Upper lobe of left lung (tissue), 6 donors: ENCODE measurements around the gene ZNF785. TPM values are rescaled to one million over a fixed set of nuclear protein-coding genes. Genes with fewer than 3 reads are reported as not detected.
A peak's percentile ranks its signal among the peaks of the same experiment; 100 is the strongest.

Experiments
- ATAC-seq, 2 donors: fragments of 200-7000 bp; cut with Tn5 transposase; one replicate each; pipeline ENCODE4 v1.9.1; 2022; ENCODE audit warnings: mild to moderate bottlenecking in 2 of 2, moderate library complexity in 2 of 2; ENCODE audit not compliant: low FRiP score in 2 of 2
- DNase-seq, 2 donors: peaks; one replicate each; pipeline ENCODE4 v3.0.0-alpha.2; 2019 to 2020
- H3K27ac ChIP-seq, 4 donors: fragments of 200-600 bp; sonication (generic); one replicate each; pipeline ENCODE4 v1.5.1; 2016 to 2019
- H3K27me3 ChIP-seq, 4 donors: fragments of 200-600 bp; sonication (generic); one replicate each; pipeline ENCODE4 v1.5.1; 2017 to 2019
- H3K36me3 ChIP-seq, 4 donors: fragments of 200-600 bp; sonication (generic); one replicate each; pipeline ENCODE4 v1.5.1; 2016 to 2019
- H3K4me1 ChIP-seq, 4 donors: fragments of 200-600 bp; sonication (generic); one replicate each; pipeline ENCODE4 v1.5.1; 2018 to 2019
- H3K4me3 ChIP-seq, 4 donors: fragments of 200-600 bp; sonication (generic); one replicate each; pipeline ENCODE4 v1.5.1; 2017 to 2019; ENCODE audit warnings: mild to moderate bottlenecking in 2 of 4, moderate library complexity in 1 of 4
- H3K9me3 ChIP-seq, 4 donors: fragments of 200-600 bp; sonication (generic); one replicate each; pipeline ENCODE4 v1.5.1; 2018 to 2019
- EP300 ChIP-seq, 4 donors: sonication (generic); formaldehyde crosslinking; IDR thresholded peaks; one replicate each; pipeline ENCODE4 v1.5.1; 2017; ENCODE audit warnings: antibody characterized with exemption in 4 of 4, control low read depth in 2 of 4
- POLR2A ChIP-seq, 4 donors: fragments of 450-650 bp; IDR thresholded peaks; one replicate each; pipeline ENCODE4 v1.5.1; 2016 to 2017; ENCODE audit warnings: antibody characterized with exemption in 4 of 4, mild to moderate bottlenecking in 2 of 4
- POLR2AphosphoS5 ChIP-seq, 2 donors: sonication (generic); formaldehyde crosslinking; IDR thresholded peaks; one replicate each; pipeline ENCODE4 v1.5.1; 2017; ENCODE audit warnings: antibody characterized with exemption in 2 of 2
- WGBS, 2 donors: methylation state at CpG; one replicate each; pipeline ENCODE4 v1.1.5; 2017 to 2018; 5-methylcytosine and 5-hydroxymethylcytosine counted together
- total RNA-seq, 6 donors: library from RNA; depleted of rRNA in 4 of 6; stranded (reverse); fragments of >200 nt in 4 of 6; gene quantifications; one replicate each; pipeline versions ENCODE4 v1.1.0 to v1.2.1, GENCODE V29; 2016 to 2021
- TF ChIP-seq, protein P1 (sequence below), 6 experiments: fragments of 450-650 bp in 4 of 6; fragments of 200-600 bp in 2 of 6; sonication (generic) in 2 of 6; IDR thresholded peaks; one replicate each; pipeline ENCODE4 v1.5.1; 2016 to 2019; ENCODE audit warnings: antibody characterized with exemption in 6 of 6
- donor health status: DM: no; HTN: no; CAD: no; lungs with moderate emphysema.
- donor health status: DM: no; HTN: yes; CAD: no; lungs with severe emphysema.

Gene ZNF785
- total RNA-seq, 6 donors from 2014 or later, result 7.3 to 52.4 (median 15.3) TPM

DNA sequence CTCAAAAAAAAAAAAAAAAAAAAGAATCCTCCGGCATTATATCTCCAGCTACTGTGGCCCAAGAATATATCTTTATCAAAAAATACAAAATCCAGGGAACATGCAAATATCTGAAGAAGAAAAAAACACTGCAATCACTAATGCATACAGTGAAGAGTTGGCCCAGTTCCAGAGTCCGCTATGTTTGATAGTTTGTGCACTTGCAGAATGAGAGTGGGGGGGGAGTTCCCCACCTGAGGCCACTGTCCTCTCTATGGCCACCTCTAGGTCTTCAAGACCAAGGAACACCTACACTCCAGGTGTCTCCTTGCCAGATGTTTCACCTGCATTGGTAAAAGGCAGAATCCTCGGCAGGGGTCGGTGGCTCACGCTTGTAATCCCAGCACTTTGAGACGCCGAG, 4.0 kb downstream of the ZNF785 start:
- 89% methylated on average over 7 of the region's 7 CpGs for WGBS, 2 donors
- Histone ChIP-seq H3K27ac (no peak overlapping the region), H3K4me3 (no peak overlapping the region), H3K27me3 (no peaks in the 10 kb centered on the region), H3K4me1 (peaks cover 12 to 19% (median 15%) of the 10 kb centered on the region in 4 donors), H3K9me3 (no peaks in the 10 kb centered on the region), H3K36me3 (peaks cover 0 to 40% (median 26%) of the 10 kb centered on the region in 4 donors)
- ATAC-seq (no peak), DNase-seq (no peak)
- TF ChIP-seq EP300 (IDR thresholded peaks at IDR 0.05), result no peak

DNA sequence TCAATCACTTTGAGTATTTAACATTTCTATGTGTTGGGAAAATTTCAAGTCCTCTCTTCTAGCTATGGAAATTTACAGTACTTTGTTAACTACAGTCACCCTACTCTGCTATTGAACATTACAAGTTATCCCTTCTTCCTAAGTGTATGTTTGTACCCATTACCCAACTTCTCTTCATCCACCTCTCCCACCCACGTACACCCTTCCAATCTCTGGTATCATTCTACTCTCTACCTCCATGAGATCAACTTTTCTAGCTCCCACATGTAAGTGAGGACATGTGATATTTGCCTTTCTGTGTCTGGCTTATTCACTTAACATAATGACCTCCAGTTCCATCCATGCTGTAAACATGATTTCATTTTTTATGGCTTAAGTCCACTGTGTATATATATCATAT, 10.8 kb downstream of the ZNF785 start:
- ATAC-seq (no peak), DNase-seq (no peak)
- Histone ChIP-seq H3K27ac (no peak overlapping the region), H3K36me3 (peaks cover 0 to 16% (median 6%) of the 10 kb centered on the region in 4 donors), H3K4me3 (no peak overlapping the region), H3K27me3 (no peaks in the 10 kb centered on the region), H3K9me3 (no peaks in the 10 kb centered on the region), H3K4me1 (peaks cover 17 to 22% (median 19%) of the 10 kb centered on the region in 4 donors)
- TF ChIP-seq, protein P1, sequence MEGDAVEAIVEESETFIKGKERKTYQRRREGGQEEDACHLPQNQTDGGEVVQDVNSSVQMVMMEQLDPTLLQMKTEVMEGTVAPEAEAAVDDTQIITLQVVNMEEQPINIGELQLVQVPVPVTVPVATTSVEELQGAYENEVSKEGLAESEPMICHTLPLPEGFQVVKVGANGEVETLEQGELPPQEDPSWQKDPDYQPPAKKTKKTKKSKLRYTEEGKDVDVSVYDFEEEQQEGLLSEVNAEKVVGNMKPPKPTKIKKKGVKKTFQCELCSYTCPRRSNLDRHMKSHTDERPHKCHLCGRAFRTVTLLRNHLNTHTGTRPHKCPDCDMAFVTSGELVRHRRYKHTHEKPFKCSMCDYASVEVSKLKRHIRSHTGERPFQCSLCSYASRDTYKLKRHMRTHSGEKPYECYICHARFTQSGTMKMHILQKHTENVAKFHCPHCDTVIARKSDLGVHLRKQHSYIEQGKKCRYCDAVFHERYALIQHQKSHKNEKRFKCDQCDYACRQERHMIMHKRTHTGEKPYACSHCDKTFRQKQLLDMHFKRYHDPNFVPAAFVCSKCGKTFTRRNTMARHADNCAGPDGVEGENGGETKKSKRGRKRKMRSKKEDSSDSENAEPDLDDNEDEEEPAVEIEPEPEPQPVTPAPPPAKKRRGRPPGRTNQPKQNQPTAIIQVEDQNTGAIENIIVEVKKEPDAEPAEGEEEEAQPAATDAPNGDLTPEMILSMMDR (IDR thresholded peaks at IDR 0.05), result no peak
- 83 to 91% methylated on average over 1 of the region's 1 CpG for WGBS, 2 donors

DNA sequence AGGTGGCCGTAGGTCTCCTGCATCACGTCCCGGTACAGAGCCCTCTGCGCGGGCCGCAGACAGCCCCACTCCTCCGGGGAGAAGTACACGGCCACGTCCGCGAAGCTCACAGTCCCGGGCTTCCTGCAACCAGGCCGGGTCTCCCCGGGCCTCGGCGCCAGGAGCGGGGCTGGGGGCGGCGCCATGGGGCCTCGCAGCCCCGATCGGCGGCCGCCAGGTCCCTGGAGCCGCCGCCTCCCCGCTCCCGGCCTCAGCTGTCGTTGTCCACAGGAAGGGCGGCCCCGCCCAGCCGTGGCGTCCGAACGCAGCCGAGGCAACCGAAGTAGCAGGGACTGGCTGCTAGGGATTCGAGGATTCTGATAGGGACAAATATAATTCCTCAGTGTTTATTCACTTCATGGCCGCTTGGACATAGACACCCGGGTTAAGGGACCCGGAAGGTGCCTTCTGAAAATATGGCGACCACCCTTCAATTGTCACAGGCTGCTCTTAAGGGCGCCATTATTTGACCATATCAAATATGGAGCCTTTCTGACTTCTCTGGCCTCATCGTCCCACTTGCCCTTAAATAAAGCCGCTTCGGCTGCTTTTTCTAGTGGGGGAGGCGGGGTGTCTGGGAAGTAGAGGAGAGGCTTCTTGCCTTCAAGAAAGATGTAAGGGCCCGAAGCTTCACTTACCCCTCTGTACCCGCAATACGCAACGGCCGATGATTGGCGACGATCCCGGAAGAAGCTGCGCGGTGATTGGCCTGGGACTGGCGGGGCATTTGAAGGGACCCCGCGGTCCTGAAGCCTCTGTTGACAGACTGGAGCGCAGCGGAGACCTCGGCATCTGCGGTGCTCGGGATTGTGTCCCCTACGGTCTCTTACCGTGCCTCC, 13.8 kb downstream of the ZNF785 start, which contains the start of gene ZNF688:
Gene ZNF688, minus strand, starts transcription at position 270 of the 878 bp plus-strand sequence. Its CDS starts 85 bp downstream, at position 185.
- 0% methylated on average over 9 to 37 of the region's 67 CpGs for WGBS, 2 donors
- TF ChIP-seq EP300 (IDR thresholded peaks at IDR 0.05) (no peak), POLR2AphosphoS5 (IDR thresholded peaks at IDR 0.05) (peak; percentile 67), POLR2A (IDR thresholded peaks at IDR 0.05) (peak in 3 of 4 donors; percentile 23 to 78 (median 58))
- TF ChIP-seq, protein P1 (IDR thresholded peaks at IDR 0.05), result peak in 2 of 6 experiments; percentile 11 to 26

DNA sequence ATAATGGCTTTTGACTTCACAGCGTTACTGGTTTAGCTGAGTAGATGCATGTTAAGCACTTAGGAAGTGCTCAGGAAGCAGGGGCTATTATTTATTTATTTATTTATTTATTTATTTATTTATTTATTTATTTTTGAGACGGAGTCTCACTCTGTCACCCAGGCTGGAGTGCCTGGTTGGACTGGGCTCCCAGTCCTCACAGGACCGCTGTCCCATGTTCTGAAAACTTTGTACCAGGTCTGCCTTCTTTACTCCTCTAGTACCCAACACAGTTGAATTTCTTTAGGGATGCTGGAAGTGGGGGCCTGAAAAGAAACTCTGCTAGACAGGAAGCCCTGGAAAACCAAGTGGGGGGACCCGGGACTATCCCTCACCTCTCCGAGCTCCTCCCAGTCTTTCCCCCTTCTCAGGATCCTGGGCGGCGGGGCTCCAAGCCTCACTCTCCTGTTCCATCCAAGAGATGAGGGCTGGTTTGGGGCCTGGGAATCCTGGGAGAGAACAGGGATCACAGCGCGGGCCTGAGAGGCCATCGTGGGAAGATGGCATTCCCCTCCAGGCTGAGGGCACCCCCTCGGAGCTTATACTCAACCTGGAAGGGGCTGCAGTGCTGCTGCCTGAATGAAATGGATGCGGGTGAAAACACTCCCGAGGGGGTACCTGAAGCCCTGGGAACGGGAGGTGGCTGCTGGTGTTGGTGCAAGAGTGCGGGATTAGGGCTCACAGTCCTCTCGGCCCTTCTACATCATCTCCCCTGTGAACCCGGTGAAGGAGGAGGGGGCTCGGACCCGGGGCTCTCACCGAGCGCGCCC, 14.7 kb downstream of the ZNF785 start:
- Histone ChIP-seq H3K4me1 (peaks cover 18 to 35% (median 21%) of the 10 kb centered on the region in 4 donors), H3K9me3 (no peaks in the 10 kb centered on the region), H3K27ac (peak overlapping the region; percentile 95 to 99 (median 98)), H3K36me3 (peaks cover 0 to 4% (median 0%) of the 10 kb centered on the region in 4 donors), H3K27me3 (no peaks in the 10 kb centered on the region), H3K4me3 (peak overlapping the region; percentile 70 to 85 (median 76))
- 7 to 12% methylated on average over 14 to 21 of the region's 22 CpGs for WGBS, 2 donors
- ATAC-seq (peak in 1 of 2 donors; percentile 9), DNase-seq (no peak)
- TF ChIP-seq, protein P1 (IDR thresholded peaks at IDR 0.05), result no peak
- TF ChIP-seq EP300 (IDR thresholded peaks at IDR 0.05), result no peak
- no peak for TF ChIP-seq POLR2AphosphoS5 (IDR thresholded peaks at IDR 0.05)
- no peak for TF ChIP-seq POLR2A (IDR thresholded peaks at IDR 0.05)

More for the DNA sequence above, 13.8 kb downstream of the ZNF785 start, which contains the start of gene ZNF688:
- Histone ChIP-seq H3K27ac (peak within 1 kb of the TSS; percentile 95 to 99 (median 98)), H3K9me3 (no peaks in the 10 kb centered on the region), H3K27me3 (no peaks in the 10 kb centered on the region), H3K4me1 (peaks cover 18 to 35% (median 21%) of the 10 kb centered on the region in 4 donors), H3K4me3 (peak within 1 kb of the TSS; percentile 70 to 85 (median 76)), H3K36me3 (peaks cover 0 to 4% (median 0%) of the 10 kb centered on the region in 4 donors)
- DNase-seq (peak; percentile 95 to 96), ATAC-seq (peak; percentile 95 to 96)
